HepG2 (cell line): Measurements from ENCODE around the gene KLF16. TPM values are rescaled to one million over a fixed set of nuclear protein-coding genes. Genes with fewer than 3 reads are reported as not detected.
A peak's percentile ranks its signal among the peaks of the same experiment; 100 is the strongest.

Experiments
- ARID4A ChIP-seq: sonication (generic); formaldehyde crosslinking; IDR thresholded peaks from 2 replicates; pipeline ENCODE4 v1.5.0; 2020; ENCODE audit warnings: mild to moderate bottlenecking, missing genetic modification reagents, borderline replicate concordance
- ARID5B ChIP-seq: IDR thresholded peaks from 2 replicates; pipeline ENCODE4 v1.4.0; 2020; ENCODE audit warnings: mild to moderate bottlenecking, missing genetic modification reagents
- ELK4 ChIP-seq: sonication (generic); formaldehyde crosslinking; IDR thresholded peaks from 2 replicates; pipeline ENCODE4 v1.9.0; 2021; ENCODE audit warnings: missing genetic modification reagents, borderline replicate concordance
- FOXJ3 ChIP-seq: sonication (generic); formaldehyde crosslinking; IDR thresholded peaks from 2 replicates; pipeline ENCODE4 v1.4.0; 2020; ENCODE audit warnings: missing genetic modification reagents, mild to moderate bottlenecking, borderline replicate concordance
- HDAC2 ChIP-seq: sonication (generic); formaldehyde crosslinking; IDR thresholded peaks from 2 replicates; pipeline ENCODE4 v1.4.0; 2020; ENCODE audit warnings: missing genetic modification reagents
- HNF4A ChIP-seq: sonication (generic); formaldehyde crosslinking; IDR thresholded peaks from 2 replicates; pipeline ENCODE4 v1.4.0; 2020; ENCODE audit warnings: missing genetic modification reagents
- HNF4G ChIP-seq, 2 experiments: sonication (generic) in 1 of 2; formaldehyde crosslinking in 1 of 2; IDR thresholded peaks; 2 replicates each; pipeline versions ENCODE4 v1.4.0 to v1.6.1; 2011 to 2020; ENCODE audit warnings: borderline replicate concordance in 2 of 2, low read depth in 2 of 2, mild to moderate bottlenecking in 2 of 2, low read length in 1 of 2, missing genetic modification reagents in 1 of 2, moderate library complexity in 1 of 2
- JUNB ChIP-seq: sonication (generic); formaldehyde crosslinking; IDR thresholded peaks from 2 replicates; pipeline ENCODE4 v1.8.0; 2022; ENCODE audit warnings: missing genetic modification reagents, mild to moderate bottlenecking, borderline replicate concordance
- KAT8 ChIP-seq: IDR thresholded peaks from 2 replicates; pipeline ENCODE4 v1.6.1; 2016; ENCODE audit warnings: missing genetic modification reagents, missing compliant biosample characterization
- MATR3 ChIP-seq: sonication (generic); formaldehyde crosslinking; IDR thresholded peaks from 2 replicates; pipeline ENCODE4 v1.4.0; 2020; ENCODE audit warnings: missing genetic modification reagents
- MYC ChIP-seq: sonication (generic); formaldehyde crosslinking; IDR thresholded peaks from 2 replicates; pipeline ENCODE4 v1.9.0; 2021; ENCODE audit warnings: missing genetic modification reagents, borderline replicate concordance
- NFIB ChIP-seq: sonication (generic); formaldehyde crosslinking; IDR thresholded peaks from 2 replicates; pipeline ENCODE4 v1.9.0; 2021; ENCODE audit warnings: missing genetic modification reagents, mild to moderate bottlenecking, borderline replicate concordance
- SMARCE1 ChIP-seq: fragments of 450-650 bp; IDR thresholded peaks from 2 replicates; pipeline ENCODE4 v1.6.1; 2017; ENCODE audit warnings: borderline replicate concordance
- TBP ChIP-seq: sonication (generic); formaldehyde crosslinking; IDR thresholded peaks from 2 replicates; pipeline ENCODE4 v1.5.0; 2020; ENCODE audit warnings: missing genetic modification reagents
- ZC3H13 ChIP-seq: sonication (generic); formaldehyde crosslinking; IDR thresholded peaks from 2 replicates; pipeline ENCODE4 v1.8.1; 2023; ENCODE audit warnings: mild to moderate bottlenecking, missing genetic modification reagents, moderate library complexity
- ZMYM2 ChIP-seq: sonication (generic); formaldehyde crosslinking; IDR thresholded peaks from 2 replicates; pipeline ENCODE4 v1.8.0; 2022; ENCODE audit warnings: mild to moderate bottlenecking, missing genetic modification reagents
- ZNF264 ChIP-seq: sonication (generic); formaldehyde crosslinking; IDR thresholded peaks from 2 replicates; pipeline ENCODE4 v1.4.0; 2020; ENCODE audit warnings: missing genetic modification reagents
- ZSCAN21 ChIP-seq: sonication (generic); formaldehyde crosslinking; IDR thresholded peaks from 2 replicates; pipeline ENCODE4 v1.8.0; 2022; ENCODE audit warnings: mild to moderate bottlenecking, missing genetic modification reagents, moderate library complexity, borderline replicate concordance
- polyA plus RNA-seq, 8 experiments: library from polyadenylated mRNA; depleted of rRNA in 3 of 8; stranded (reverse) in 7 of 8; unstranded in 1 of 8; fragments of >200 nt; fragmentation: Illumina TruSeq in 4 of 8; extraction: Trizol in 4 of 8; gene quantifications; 2 replicates each; pipeline versions ENCODE4 v1.2.1 to v1.2.3, GENCODE V29; 2011 to 2016; ENCODE audit warnings: low read depth in 4 of 8, missing spikeins in 1 of 8, mixed read lengths in 1 of 8; ENCODE audit not compliant: insufficient read depth in 1 of 8
- total RNA-seq, 5 experiments: library from RNA; depleted of rRNA; stranded (reverse); fragments of >200 nt; fragmentation: Illumina TruSeq; extraction: Trizol; gene quantifications; 2 replicates each; pipeline ENCODE4 v1.2.3, GENCODE V29; 2016; ENCODE audit warnings: low read depth in 1 of 5
- TF ChIP-seq, protein P1 (sequence below): sonication (generic); formaldehyde crosslinking; IDR thresholded peaks from 2 replicates; pipeline ENCODE4 v1.5.0; 2020; ENCODE audit warnings: missing genetic modification reagents, mild to moderate bottlenecking, borderline replicate concordance

KLF16 gene
- total and polyA plus RNA-seq, 2 of the 13 experiments (the other 11 are each of a cell fraction or from before 2014, with no cell fraction given): 3.5 to 6.7 TPM

GRCh38 chr19:1866693-1867348 lies 3.4 kb upstream of the KLF16 start (continued):
- TF ChIP-seq HNF4G (IDR thresholded peaks at IDR 0.05; ENCODE audit: borderline replicate concordance, low read depth, low read length): no peak
- 0 out of 2 replicates have a peak, but pooled peaks have one; percentile 57 for TF ChIP-seq HNF4G (CRISPR knock-in tag; IDR thresholded peaks at IDR 0.05; ENCODE audit: borderline replicate concordance, low read depth)
- no peak for TF ChIP-seq TBP (CRISPR knock-in tag)
- no peak for TF ChIP-seq SMARCE1
- TF ChIP-seq, protein P1, sequence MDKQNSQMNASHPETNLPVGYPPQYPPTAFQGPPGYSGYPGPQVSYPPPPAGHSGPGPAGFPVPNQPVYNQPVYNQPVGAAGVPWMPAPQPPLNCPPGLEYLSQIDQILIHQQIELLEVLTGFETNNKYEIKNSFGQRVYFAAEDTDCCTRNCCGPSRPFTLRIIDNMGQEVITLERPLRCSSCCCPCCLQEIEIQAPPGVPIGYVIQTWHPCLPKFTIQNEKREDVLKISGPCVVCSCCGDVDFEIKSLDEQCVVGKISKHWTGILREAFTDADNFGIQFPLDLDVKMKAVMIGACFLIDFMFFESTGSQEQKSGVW (CRISPR knock-in tag): no peak
- no peak for TF ChIP-seq MATR3 (CRISPR knock-in tag)
- no peak for TF ChIP-seq FOXJ3
- no peak for TF ChIP-seq NFIB (CRISPR knock-in tag)
- TF ChIP-seq ZSCAN21 (CRISPR knock-in tag): 0 out of 2 replicates have a peak, but pooled peaks have one; percentile 41
- TF ChIP-seq ELK4 (CRISPR knock-in tag): no peak
- TF ChIP-seq HDAC2 (CRISPR knock-in tag): no peak
- TF ChIP-seq MYC (CRISPR knock-in tag): no peak
- 0 out of 2 replicates have a peak, but pooled peaks have one; percentile 20 for TF ChIP-seq ZC3H13
- no peak for TF ChIP-seq KAT8 (CRISPR knock-in tag)
- no peak for TF ChIP-seq ARID5B
- peak; percentile 25; the same call in 1 of the 2 replicates for TF ChIP-seq ARID4A (CRISPR knock-in tag)
- TF ChIP-seq JUNB: no peak
- no peak for TF ChIP-seq ZNF264 (CRISPR knock-in tag)
- peak; percentile 50 for TF ChIP-seq HNF4A (CRISPR knock-in tag)
- TF ChIP-seq ZMYM2 (CRISPR knock-in tag): peak; percentile 27; the same call in 1 of the 2 replicates
